ENCODE measurements around the gene ASPDH.
"Not testable (repeated sequence)": the region's sequence is repeated elsewhere in the genome, so short reads cannot be mapped to it uniquely, and the experiment has no call there.

ASPDH gene

GRCh38 chr19:50548191-50549058, 34.7 kb upstream of the ASPDH start:
- no peak for DNase-seq (ENCODE audit: low read depth in 1 of 2, low spot score in 1 of 2)

- no peak for DNase-seq (ENCODE audit: low read depth in 1 of 2, low spot score in 1 of 2)
Measured at GRCh38 chr19:50547385-50548190, 33.9 kb upstream of the ASPDH start.

GRCh38 chr19:50546527-50547221, 33.0 kb upstream of the ASPDH start:
- DNase-seq (ENCODE audit: low read depth in 1 of 2, low spot score in 1 of 2): no peak

DNA sequence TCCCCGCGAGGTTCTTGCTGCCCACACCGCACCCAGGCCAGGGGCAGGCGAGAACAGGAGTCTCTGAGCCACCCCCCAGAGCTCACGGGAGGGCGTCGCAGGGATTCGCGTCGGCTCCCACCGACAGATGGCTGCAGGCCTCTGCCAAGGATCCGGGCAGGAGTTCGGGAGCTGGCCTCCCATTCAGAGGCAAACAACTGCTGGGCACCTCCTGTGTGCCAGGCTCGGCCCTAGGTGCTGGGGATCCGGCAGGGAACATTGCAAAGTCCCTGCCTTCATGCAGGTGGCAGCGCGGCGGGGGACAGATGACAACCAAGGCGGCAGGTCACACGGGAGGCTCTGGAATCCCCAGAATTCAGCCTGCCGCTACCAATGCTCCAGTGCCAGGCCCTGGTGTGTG, 29.2 kb upstream of the ASPDH start:
- no peak for DNase-seq (ENCODE audit: low read depth in 1 of 2, low spot score in 1 of 2)

DNA sequence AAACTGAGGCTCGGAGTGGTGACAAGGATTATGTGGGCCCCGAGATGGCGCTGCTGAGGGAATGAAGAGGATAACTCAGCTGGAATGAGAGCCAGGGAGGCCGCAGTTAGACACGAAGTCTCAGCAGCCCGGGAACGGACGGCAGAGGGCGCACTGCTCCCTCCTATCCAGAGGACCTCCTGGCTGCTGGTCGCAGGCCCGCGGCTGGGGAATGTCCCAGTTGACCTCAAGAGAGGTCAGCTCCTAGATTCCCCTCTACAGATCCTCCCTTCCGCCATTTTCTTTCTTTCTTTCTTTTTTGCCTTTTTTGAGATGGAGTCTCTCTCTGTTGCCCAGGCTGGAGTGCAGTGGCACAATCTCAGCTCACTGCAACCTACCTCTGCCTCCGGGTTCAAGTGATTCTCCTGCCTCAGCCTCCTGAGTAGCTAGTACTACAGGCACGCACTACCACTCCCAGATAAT, 24.1 kb upstream of the ASPDH start:
- DNase-seq (ENCODE audit: low read depth in 1 of 2, low spot score in 1 of 2): peak; percentile 33 to 50

- no peak for DNase-seq (ENCODE audit: low read depth in 1 of 2, low spot score in 1 of 2)
Measured at GRCh38 chr19:50537306-50537685, 23.6 kb upstream of the ASPDH start.

DNA sequence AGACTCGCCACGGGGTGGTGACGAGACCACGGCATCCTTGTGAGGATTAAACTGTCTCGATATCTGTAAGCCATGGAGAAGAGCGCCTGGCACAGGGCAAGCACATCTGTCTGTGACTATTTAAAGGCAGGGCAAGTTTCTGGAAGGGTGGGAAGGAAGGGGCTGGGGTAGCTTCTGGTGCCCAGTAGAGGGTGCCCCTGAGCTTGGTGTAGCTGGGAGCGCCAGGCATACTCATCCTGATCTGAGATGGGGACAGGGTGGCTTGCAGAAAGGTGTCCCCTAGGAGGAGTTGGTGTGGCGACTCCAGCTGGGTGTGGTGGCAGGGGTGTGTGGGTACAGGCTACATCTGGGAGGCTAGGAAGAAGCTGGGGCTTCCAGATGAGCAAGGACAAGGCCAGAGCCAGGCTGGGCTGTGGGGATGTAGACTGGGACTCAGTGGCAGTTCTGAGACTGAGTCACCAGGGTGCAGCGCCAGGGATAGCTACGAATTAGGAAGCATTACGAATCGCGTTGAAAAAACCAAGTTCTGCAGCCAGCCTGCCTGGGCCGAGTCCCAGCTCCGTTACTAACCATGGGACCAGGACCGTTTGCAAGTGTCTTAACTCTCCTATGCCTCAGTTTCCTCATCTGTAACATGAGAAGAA, 23.1 kb upstream of the ASPDH start:
- DNase-seq (ENCODE audit: low read depth in 1 of 2, low spot score in 1 of 2): no peak

DNA sequence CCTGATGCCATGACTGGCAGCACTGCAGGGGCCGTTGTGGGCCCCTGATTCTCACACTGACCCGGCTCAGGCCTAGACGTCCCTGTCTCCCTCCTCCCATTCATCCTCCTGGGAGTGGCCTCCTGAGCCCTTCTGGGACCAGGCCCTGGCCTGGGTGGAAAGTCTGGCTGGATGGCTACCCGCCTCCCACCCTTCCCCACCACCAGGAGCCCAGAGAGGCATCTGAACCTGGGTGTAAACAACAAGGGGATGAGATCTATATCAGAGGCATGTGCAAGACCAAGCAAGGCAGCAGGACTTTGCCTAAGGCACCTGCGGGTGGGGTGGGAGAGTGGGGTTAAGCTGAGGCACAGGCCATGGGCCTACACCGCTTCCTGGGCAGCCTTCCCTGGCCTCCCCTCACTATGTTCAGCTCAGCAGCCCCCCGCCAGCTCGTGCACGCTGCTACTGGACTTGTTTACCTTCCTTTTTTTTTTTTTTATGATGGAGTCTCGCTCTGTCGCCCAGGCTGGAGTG, 22.0 kb upstream of the ASPDH start:
- no peak for DNase-seq (ENCODE audit: low read depth in 1 of 2, low spot score in 1 of 2)

DNA sequence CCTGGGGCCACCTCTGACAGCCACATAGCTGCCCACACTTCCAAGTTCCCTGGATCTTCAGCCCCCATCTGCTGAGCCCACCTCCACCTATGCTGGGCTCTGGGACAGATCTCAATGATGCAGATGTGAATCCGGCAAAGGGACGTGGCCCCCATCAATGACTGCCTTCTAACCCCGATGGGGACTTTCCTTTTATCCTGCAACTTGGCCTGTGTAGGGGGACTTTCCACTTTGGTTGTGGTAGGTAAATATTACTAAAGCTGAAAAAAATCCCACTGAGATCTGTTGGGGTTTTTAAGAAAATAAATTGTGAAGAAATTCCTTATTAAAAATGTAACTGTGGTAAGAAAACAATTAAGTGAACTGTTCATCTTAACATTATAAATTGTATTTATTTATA, 20.8 kb upstream of the ASPDH start:
- no peak for DNase-seq (ENCODE audit: low read depth in 1 of 2, low spot score in 1 of 2)

GRCh38 chr19:50532952-50533351, 19.2 kb upstream of the ASPDH start:
- DNase-seq (ENCODE audit: low read depth in 1 of 2, low spot score in 1 of 2): no peak

DNA sequence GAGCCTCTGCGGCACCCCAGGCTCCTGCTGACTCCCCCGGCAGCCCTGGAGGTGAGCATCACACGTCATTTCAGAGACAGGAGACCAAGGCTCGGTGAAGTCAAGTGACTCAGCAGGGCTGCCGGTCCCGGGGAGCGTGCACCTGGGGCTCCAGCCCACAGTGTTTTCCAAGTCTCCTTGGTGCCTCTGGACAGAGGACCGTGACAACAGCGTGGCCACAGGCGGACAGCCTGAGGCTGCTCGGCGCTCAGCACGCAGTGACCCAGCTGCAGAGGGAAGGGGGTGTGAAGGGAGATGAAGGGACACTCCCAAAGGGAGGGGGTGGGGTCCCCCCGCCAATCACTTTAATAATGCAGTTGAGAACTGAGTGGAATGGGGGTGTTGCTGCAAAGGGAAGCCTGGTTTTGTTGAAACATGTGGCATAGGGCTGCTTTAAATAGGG, 17.5 kb upstream of the ASPDH start:
- DNase-seq (ENCODE audit: low read depth in 1 of 2, low spot score in 1 of 2): no peak

DNA sequence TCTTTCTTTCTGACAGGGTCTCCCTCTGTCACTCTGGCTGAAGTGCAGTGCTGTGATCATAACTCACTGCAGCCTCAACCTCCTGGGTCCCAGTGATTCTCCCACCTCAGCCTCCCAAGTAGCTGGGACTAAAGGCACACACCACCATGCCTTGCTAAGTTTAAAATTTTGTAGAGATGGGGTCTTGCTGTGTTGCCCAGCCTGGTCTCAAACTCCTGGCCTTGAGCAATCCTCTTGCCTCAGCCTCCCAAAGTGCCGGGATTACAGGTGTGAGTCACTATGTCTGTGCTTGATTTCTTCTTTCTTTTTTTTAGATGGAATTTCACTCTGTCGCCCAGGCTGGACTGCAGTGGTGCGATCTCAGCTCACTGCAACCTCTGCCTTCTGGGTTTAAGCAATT, 14.3 kb upstream of the ASPDH start:
- not testable (repeated sequence) for DNase-seq (ENCODE audit: low read depth in 1 of 2, low spot score in 1 of 2)

GRCh38 chr19:50522881-50523280, 9.2 kb upstream of the ASPDH start:
- no peak for DNase-seq (ENCODE audit: low read depth in 1 of 2, low spot score in 1 of 2)

DNA sequence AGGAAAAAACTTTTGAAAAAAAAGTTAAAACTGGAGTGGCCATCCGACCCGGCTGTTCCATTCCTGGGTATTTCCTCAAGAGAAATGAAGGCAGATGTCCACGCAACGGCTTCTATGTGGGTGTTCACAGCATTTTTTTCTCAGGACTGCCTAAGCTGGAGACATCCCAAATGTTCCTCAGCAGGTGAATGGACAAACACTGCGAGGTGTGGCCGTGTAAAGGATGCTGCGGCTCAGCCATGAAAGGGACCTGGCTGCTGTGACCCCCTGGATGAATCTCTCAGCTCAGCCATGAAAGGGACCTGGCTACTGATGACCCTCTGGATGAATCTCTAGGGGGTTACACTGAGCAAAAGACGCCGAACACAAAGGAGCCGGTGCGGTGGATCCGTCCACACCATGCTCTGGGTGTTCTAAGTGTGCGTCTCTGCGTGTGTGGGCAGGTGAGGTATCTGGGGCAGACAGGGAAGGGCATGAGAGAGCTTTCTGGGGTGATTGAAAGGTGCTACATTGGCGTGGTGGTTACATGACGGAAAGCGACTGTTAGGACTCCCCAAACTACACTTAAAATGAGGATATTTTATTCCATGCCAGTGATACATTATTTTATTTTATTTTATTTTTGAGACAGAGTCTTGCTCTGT, 7.2 kb upstream of the ASPDH start:
- DNase-seq (ENCODE audit: low read depth in 1 of 2, low spot score in 1 of 2): no peak

GRCh38 chr19:50519006-50519575, 5.4 kb upstream of the ASPDH start:
- no peak for DNase-seq (ENCODE audit: low read depth in 1 of 2, low spot score in 1 of 2)

GRCh38 chr19:50518091-50519005, 4.6 kb upstream of the ASPDH start:
- no peak for DNase-seq (ENCODE audit: low read depth in 1 of 2, low spot score in 1 of 2)

DNA sequence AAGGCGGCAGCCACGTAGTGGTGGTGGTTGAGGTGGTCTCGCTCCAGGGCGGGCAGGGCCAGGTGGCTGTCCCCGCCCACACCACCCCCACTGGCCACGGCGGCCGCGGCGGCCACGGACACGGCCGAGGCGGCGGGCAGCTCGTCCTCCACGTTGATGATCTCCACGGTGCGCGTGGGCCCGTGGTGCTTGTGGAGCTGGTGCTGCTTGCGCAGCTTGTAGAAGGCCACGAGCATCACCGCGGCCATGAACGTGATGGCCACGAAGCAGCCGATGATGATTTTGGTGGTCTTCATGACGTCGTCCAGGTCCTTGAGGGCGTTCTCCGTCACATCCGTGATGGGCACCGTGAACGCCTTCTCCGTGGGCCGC, 4.0 kb upstream of the ASPDH start:
- DNase-seq (ENCODE audit: low read depth in 1 of 2, low spot score in 1 of 2): no peak

DNA sequence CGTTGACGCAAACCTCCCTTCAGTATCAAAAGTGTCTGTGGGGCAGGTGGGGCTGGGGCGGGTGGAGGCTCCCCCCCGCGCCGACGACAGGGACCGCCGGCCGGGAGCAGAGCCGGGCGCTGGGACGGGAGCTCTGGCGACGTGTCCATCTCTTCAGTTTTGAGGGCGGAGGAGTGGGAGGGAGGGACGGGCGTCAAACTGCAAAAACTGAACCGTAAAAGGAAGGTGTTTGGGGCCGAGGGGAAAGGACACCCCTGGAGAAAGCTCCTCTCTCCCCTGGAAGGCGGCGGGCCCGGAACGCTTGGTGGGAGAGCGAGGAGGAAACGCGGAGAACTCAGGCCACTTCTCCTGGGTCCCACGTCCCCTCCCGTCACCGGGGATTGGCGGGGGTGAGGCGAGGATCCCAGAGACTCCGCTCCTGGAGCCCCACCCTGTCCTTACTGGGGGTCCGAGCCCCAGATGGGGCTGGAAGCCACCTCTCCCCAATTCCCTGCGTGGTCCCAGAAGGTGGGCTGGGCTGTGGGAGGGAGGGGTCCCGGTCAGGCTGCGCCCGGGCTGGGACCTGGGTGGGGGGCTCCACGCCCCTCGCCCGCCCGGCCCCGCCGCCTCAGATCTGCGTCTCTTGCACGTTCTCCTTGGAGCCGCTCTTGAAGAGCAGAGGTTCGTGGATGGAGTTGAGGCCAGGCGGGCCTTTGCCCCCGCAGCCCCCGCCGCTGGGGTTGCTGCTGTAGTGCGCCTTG, 3.4 kb upstream of the ASPDH start:
- DNase-seq (ENCODE audit: low read depth in 1 of 2, low spot score in 1 of 2): no peak

All from activated CD4-positive, alpha-beta T cell treated with anti-CD3 and anti-CD28 coated beads, Interleukin-2, amount 50 U/mL, for 24 hours (primary cell).